ENCODE data around the gene DOCK9.

The DOCK9 gene

DNA sequence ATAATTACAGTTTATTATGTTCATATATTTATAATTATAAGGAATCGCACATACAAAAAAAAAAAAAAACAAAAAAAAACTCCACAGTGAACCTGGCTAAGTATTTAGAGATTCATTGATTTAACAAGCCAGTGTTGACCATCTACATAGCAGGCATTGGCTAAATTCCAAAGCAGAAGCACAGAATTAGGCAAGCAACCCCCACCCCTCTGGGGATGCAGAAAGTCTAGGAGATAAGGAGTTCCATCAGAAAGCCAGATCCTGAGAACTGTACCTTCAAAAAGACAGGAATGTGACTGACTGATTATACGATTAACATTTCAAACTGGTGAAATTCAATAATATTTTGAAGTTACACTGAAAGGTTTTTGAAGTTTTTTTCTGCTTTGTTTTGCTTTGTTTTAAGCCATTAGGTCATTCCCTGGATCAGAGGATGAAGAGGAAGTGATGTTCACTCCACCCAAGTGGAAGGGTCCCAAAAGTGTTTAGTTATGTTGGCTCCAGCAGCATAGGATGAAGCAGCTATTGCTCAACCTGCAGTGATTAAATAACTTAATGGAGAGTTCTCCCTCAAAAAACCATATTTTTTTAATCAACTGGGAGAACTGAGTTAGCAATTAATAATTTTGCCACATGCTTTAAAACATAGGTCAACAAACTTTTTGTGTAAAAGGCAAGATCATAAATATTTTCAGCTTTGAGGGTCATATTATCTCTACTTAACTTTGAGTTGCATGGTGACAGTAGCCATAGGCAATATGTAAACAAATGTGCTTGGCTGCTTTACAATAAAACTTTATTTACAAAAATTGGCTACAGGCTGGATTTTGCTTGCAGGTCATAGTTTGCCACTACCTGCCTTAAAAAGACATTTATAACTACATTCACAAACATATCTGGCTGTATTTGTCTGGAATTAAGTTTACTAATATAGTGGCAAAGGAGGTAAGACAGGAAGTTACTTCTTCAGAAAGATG is 49.6 kb downstream of the DOCK9 start:
- no peak overlapping the region for H3K4me3 Mint-ChIP-seq
- H3K36me3 Mint-ChIP-seq (ENCODE audit: insufficient read depth) = peaks cover 13% of the 10 kb centered on the region
- DNase-seq (ENCODE audit: low spot score in 2 of 2) (no peak), ATAC-seq (replicated peaks; ENCODE audit: extremely low read depth, poor library complexity, severe bottlenecking) (no peak)
- no peaks in the 10 kb centered on the region for H3K27me3 Mint-ChIP-seq
- H3K9me3 Mint-ChIP-seq = no peaks in the 10 kb centered on the region
- peaks cover 6% of the 10 kb centered on the region for H3K4me1 Mint-ChIP-seq
- no peak overlapping the region for H3K27ac Mint-ChIP-seq (ENCODE audit: low read depth)

- Mint-ChIP-seq H3K36me3 (ENCODE audit: insufficient read depth) (peaks cover 18% of the 10 kb centered on the region), H3K4me1 (no peaks in the 10 kb centered on the region), H3K27me3 (no peaks in the 10 kb centered on the region), H3K27ac (ENCODE audit: low read depth) (no peak overlapping the region), H3K4me3 (no peak overlapping the region), H3K9me3 (no peaks in the 10 kb centered on the region)
- ATAC-seq (replicated peaks; ENCODE audit: extremely low read depth, poor library complexity, severe bottlenecking) (no peak), DNase-seq (ENCODE audit: low spot score in 2 of 2) (no peak)
Measured at GRCh38 chr13:98925949-98926348, 51.9 kb downstream of the DOCK9 start.

DNA sequence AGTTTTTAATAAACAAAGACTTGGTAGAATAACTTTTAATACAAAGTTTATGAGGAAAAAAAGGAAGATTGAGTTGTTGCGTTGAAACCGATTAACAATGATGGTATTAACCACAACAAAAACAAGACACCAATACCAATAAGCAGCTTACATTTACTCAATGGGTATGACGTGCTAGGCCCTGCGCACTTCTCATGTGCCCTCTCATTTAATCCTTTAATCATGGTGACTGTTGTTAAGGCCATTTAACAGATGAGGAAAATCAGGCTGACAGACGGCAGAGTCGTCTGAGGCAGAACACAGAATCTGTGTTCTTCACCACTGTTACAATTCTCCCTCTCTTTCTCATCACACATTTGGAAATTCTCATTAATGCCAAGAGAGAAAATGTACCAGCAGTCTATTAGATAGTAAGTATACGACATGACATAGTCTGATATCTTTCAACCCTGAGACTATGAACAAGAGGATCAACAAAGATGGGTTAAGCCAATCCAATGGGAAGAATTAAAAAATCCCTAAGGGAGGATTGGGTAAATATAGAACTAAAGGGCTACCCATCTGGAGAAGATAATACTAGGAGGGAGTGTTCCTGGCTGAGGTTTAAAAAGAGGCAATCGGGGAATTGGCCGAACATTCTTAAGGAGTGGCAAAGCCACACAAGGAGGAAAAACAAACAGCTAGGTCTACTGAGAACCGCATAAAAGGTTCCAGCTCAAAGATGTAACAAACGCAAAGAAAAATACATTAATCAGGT is 54.0 kb downstream of the DOCK9 start:
- Mint-ChIP-seq H3K4me1 (peaks cover 12% of the 10 kb centered on the region), H3K9me3 (no peaks in the 10 kb centered on the region), H3K36me3 (ENCODE audit: insufficient read depth) (peaks cover 15% of the 10 kb centered on the region), H3K27me3 (no peaks in the 10 kb centered on the region), H3K27ac (ENCODE audit: low read depth) (no peak overlapping the region), H3K4me3 (no peak overlapping the region)
- ATAC-seq (replicated peaks; ENCODE audit: extremely low read depth, poor library complexity, severe bottlenecking) (no peak), DNase-seq (ENCODE audit: low spot score in 2 of 2) (no peak)

DNA sequence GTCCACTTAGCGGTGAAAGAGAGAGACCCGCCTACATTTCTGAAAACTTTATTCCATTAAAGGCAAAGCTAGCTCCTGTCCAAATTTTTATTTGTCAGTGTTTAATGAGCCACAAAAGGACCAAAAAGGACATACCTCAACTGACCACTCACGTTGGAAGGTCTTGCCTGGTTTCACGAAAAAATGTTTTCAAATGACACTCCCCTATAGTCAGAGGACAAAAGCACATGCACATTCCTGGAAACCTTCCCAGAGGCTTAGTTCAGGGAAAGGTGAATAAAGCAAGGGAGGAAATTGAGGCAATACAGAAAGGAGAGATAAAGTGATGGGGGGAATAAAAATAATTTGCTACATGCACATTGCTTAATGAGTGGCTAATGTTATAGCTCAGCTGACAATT is 55.6 kb downstream of the DOCK9 start:
- Mint-ChIP-seq H3K4me3 (no peak overlapping the region), H3K36me3 (ENCODE audit: insufficient read depth) (peaks cover 15% of the 10 kb centered on the region), H3K27me3 (no peaks in the 10 kb centered on the region), H3K27ac (ENCODE audit: low read depth) (no peak overlapping the region), H3K9me3 (no peaks in the 10 kb centered on the region), H3K4me1 (peaks cover 22% of the 10 kb centered on the region)
- DNase-seq (ENCODE audit: low spot score in 2 of 2) = no peak
- ATAC-seq (replicated peaks; ENCODE audit: extremely low read depth, poor library complexity, severe bottlenecking) = no peak

- Mint-ChIP-seq H3K27ac (ENCODE audit: low read depth) (no peak overlapping the region), H3K4me3 (no peak overlapping the region), H3K9me3 (no peaks in the 10 kb centered on the region), H3K27me3 (no peaks in the 10 kb centered on the region), H3K4me1 (peaks cover 22% of the 10 kb centered on the region), H3K36me3 (ENCODE audit: insufficient read depth) (peaks cover 15% of the 10 kb centered on the region)
- ATAC-seq (replicated peaks; ENCODE audit: extremely low read depth, poor library complexity, severe bottlenecking) = no peak
- DNase-seq (ENCODE audit: low spot score in 2 of 2) = no peak
Measured at GRCh38 chr13:98921786-98922185, 56.1 kb downstream of the DOCK9 start.

- no peaks in the 10 kb centered on the region for H3K27me3 Mint-ChIP-seq
- H3K4me1 Mint-ChIP-seq = peaks cover 22% of the 10 kb centered on the region
- H3K9me3 Mint-ChIP-seq = no peaks in the 10 kb centered on the region
- peaks cover 12% of the 10 kb centered on the region for H3K36me3 Mint-ChIP-seq (ENCODE audit: insufficient read depth)
- ATAC-seq (replicated peaks; ENCODE audit: extremely low read depth, poor library complexity, severe bottlenecking) = no peak
- H3K27ac Mint-ChIP-seq (ENCODE audit: low read depth) = no peak overlapping the region
- H3K4me3 Mint-ChIP-seq = no peak overlapping the region
- DNase-seq (ENCODE audit: low spot score in 2 of 2) = no peak
Measured at GRCh38 chr13:98921015-98921580, 56.8 kb downstream of the DOCK9 start.

DNA sequence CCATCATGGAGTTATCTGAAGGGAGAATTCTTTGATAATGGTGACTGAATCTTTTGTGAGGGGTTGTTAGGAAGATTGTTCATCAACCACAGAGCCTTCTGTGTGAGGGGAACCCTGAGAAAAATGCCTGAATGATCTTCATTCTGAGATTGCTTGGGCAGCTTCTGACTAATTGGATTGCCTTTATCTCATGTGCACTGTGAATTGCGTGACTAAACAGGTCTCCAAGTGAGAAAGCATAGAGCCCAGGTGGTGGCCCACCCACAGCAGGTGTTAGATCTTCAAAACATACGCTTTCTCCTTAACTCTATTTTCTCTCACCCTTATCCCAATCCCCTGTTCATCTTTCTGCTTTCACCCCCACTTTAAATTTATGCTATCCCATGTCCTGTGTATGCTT is 58.3 kb downstream of the DOCK9 start:
- no peak overlapping the region for H3K27ac Mint-ChIP-seq (ENCODE audit: low read depth)
- H3K9me3 Mint-ChIP-seq = no peaks in the 10 kb centered on the region
- ATAC-seq (replicated peaks; ENCODE audit: extremely low read depth, poor library complexity, severe bottlenecking) (no peak), DNase-seq (ENCODE audit: low spot score in 2 of 2) (no peak)
- H3K4me3 Mint-ChIP-seq = no peak overlapping the region
- peaks cover 22% of the 10 kb centered on the region for H3K4me1 Mint-ChIP-seq
- H3K27me3 Mint-ChIP-seq = no peaks in the 10 kb centered on the region
- H3K36me3 Mint-ChIP-seq (ENCODE audit: insufficient read depth) = peaks cover 14% of the 10 kb centered on the region

GRCh38 chr13:98918771-98919170 is 59.1 kb downstream of the DOCK9 start:
- DNase-seq (ENCODE audit: low spot score in 2 of 2) (no peak), ATAC-seq (replicated peaks; ENCODE audit: extremely low read depth, poor library complexity, severe bottlenecking) (peak; percentile 14)
- Mint-ChIP-seq H3K9me3 (no peaks in the 10 kb centered on the region), H3K36me3 (ENCODE audit: insufficient read depth) (peaks cover 16% of the 10 kb centered on the region), H3K27ac (ENCODE audit: low read depth) (no peak overlapping the region), H3K4me1 (peaks cover 22% of the 10 kb centered on the region), H3K27me3 (no peaks in the 10 kb centered on the region), H3K4me3 (no peak overlapping the region)

GRCh38 chr13:98917116-98917515 is 60.7 kb downstream of the DOCK9 start:
- Mint-ChIP-seq H3K4me1 (peaks cover 22% of the 10 kb centered on the region), H3K36me3 (ENCODE audit: insufficient read depth) (peaks cover 14% of the 10 kb centered on the region)

GRCh38 chr13:98916403-98916802 is 61.5 kb downstream of the DOCK9 start:
- DNase-seq (ENCODE audit: low spot score in 2 of 2) = no peak
- H3K9me3 Mint-ChIP-seq = no peaks in the 10 kb centered on the region
- peaks cover 22% of the 10 kb centered on the region for H3K4me1 Mint-ChIP-seq
- no peak for ATAC-seq (replicated peaks; ENCODE audit: extremely low read depth, poor library complexity, severe bottlenecking)
- H3K27ac Mint-ChIP-seq (ENCODE audit: low read depth) = no peak overlapping the region
- H3K27me3 Mint-ChIP-seq = no peaks in the 10 kb centered on the region
- H3K36me3 Mint-ChIP-seq (ENCODE audit: insufficient read depth) = peaks cover 13% of the 10 kb centered on the region
- no peak overlapping the region for H3K4me3 Mint-ChIP-seq

More at GRCh38 chr13:98917116-98917515, 60.7 kb downstream of the DOCK9 start:
- Mint-ChIP-seq H3K27me3 (no peaks in the 10 kb centered on the region), H3K4me3 (no peak overlapping the region), H3K27ac (ENCODE audit: low read depth) (no peak overlapping the region), H3K9me3 (no peaks in the 10 kb centered on the region)
- ATAC-seq (replicated peaks; ENCODE audit: extremely low read depth, poor library complexity, severe bottlenecking) (no peak), DNase-seq (ENCODE audit: low spot score in 2 of 2) (no peak)

- Mint-ChIP-seq H3K27ac (ENCODE audit: low read depth) (no peak overlapping the region), H3K27me3 (no peaks in the 10 kb centered on the region), H3K4me1 (peaks cover 25% of the 10 kb centered on the region), H3K4me3 (no peak overlapping the region), H3K36me3 (ENCODE audit: insufficient read depth) (peaks cover 12% of the 10 kb centered on the region), H3K9me3 (no peaks in the 10 kb centered on the region)
- DNase-seq (ENCODE audit: low spot score in 2 of 2) = no peak
- no peak for ATAC-seq (replicated peaks; ENCODE audit: extremely low read depth, poor library complexity, severe bottlenecking)
Measured at GRCh38 chr13:98915981-98916380, 61.9 kb downstream of the DOCK9 start.

DNA sequence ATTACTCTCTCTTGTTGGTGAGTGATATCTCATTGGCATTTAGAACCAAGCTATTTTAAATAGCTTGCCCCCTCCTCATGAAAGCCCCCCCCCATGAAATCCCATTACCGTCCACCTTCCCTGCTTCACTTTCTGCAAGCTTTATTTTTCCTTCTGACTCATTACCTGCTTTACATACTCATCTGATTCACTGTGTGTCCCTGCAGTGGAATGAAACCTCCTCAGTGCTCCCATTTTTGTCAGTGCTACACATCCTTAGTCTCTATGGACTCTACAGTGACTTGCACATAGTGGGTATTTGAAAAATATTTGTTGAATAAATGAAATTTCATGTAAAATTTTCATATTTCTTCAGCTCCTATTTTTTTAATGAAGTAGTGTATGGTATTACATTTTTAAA is 62.3 kb downstream of the DOCK9 start:
- no peak overlapping the region for H3K27ac Mint-ChIP-seq (ENCODE audit: low read depth)
- ATAC-seq (replicated peaks; ENCODE audit: extremely low read depth, poor library complexity, severe bottlenecking) (no peak), DNase-seq (ENCODE audit: low spot score in 2 of 2) (no peak)
- H3K27me3 Mint-ChIP-seq = no peaks in the 10 kb centered on the region
- H3K4me3 Mint-ChIP-seq = no peak overlapping the region
- H3K4me1 Mint-ChIP-seq = peaks cover 29% of the 10 kb centered on the region
- H3K9me3 Mint-ChIP-seq = no peaks in the 10 kb centered on the region
- H3K36me3 Mint-ChIP-seq (ENCODE audit: insufficient read depth) = peaks cover 12% of the 10 kb centered on the region
